SH-SY5Y (cell line): Measurements from ENCODE around the gene HOXA11.

Experiments used
- GATA2 ChIP-seq: IDR thresholded peaks from 2 replicates; pipeline ENCODE4 v1.6.1; 2011; ENCODE audit warnings: mild to moderate bottlenecking, low read depth, low read length
- GATA3 ChIP-seq: IDR thresholded peaks from 2 replicates; pipeline ENCODE4 v1.6.1; 2011; ENCODE audit warnings: low read depth, mild to moderate bottlenecking, low read length, moderate library complexity

GRCh38 chr7:27171325-27171636 lies 13.8 kb downstream of the HOXA11 start:
- TF ChIP-seq GATA2 (no peak), GATA3 (no peak)
